Measurements from ENCODE around the gene DGCR6. TPM values are rescaled to one million over a fixed set of nuclear protein-coding genes. Genes with fewer than 3 reads are reported as not detected.
"Not testable (repeated sequence)": the region's sequence is repeated elsewhere in the genome, so short reads cannot be mapped to it uniquely, and the experiment has no call there.

Gene DGCR6
- total and polyA plus RNA-seq, 2 of the 4 experiments (the other 2 are of a cell fraction), result 0.54 to 0.58 TPM

DNA sequence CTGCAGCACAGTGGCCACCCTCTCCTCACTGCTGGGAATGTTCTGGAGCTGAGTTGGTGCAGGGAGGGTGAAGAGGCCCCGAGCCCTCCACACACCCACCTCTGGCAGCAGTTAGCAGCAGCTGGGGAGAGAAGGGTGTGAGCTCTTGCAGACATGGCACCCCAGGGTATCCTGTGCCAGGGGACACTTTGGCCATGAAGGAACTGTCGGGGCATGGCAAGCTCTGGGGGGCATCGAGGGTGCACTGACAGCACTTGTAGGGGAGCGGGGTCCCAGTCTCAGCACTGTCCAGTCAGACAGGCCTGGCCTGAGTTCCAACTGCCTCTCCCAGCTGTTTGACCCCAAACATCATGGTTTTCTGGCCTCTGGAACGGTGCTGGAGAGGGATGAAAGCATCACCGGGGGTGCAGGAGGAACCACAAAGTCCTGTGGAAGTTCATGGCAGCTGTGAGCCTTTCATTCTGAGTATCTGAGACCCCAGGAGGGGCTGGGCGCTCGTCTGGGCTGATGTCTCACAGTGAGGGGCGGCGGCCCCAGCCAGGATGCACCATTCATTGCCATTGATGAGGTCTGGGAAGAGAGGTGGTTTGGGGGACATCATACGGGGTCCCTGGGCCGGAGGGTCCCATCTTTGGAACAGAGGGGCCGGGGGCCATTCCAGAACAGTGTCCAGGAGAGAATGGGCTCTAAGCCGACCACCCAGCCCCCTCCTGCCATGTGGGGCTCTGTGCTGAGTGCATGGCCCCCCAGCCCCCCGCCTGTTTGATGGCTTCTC, 50.2 kb downstream of the DGCR6 start:
- POLR2A ChIA-PET (ENCODE audit: unreplicated experiment); H4K91ac ChIP-seq (ENCODE audit: insufficient read depth, low read depth, low read length); H3K4ac ChIP-seq (ENCODE audit: low read depth, low read length); H3K9me1 ChIP-seq (ENCODE audit: insufficient read depth, low read length); H4K20me1 ChIP-seq (ENCODE audit: insufficient read depth, low read length); H3K27me3 ChIP-seq (ENCODE audit: control insufficient read depth, insufficient read depth, low read length); H2AK9ac ChIP-seq (replicated peaks; ENCODE audit: low read depth, low read length, poor library complexity); H2AFZ ChIP-seq (replicated peaks; ENCODE audit: low read length, poor library complexity); H3K23ac ChIP-seq (ENCODE audit: low read depth, low read length); H2BK20ac ChIP-seq (ENCODE audit: low read depth, low read length); H3K4me3 ChIP-seq (ENCODE audit: insufficient read depth, low read depth, low read length); H3K9ac ChIP-seq (ENCODE audit: low read depth, low read length); H3K36me3 ChIP-seq (ENCODE audit: control insufficient read depth, insufficient read depth, low read length); H3K79me1 ChIP-seq (ENCODE audit: low read depth in 1 of 2, low read length in 2 of 2); BruUV-seq (replicated peaks); ATAC-seq (ENCODE audit: low read depth); H3K9me3 ChIP-seq (ENCODE audit: control insufficient read depth, insufficient read depth, low read length); intact Hi-C loops (cut with micrococcal nuclease); CTCF ChIA-PET; H3K27ac ChIP-seq (ENCODE audit: insufficient read depth, low read length); H4K5ac ChIP-seq (ENCODE audit: low read depth, low read length); H3K18ac ChIP-seq (ENCODE audit: low read depth, low read length); H3K4me1 ChIP-seq (ENCODE audit: control insufficient read depth, insufficient read depth, low read length); H2AK5ac ChIP-seq (ENCODE audit: low read depth, low read length); H2BK15ac ChIP-seq (ENCODE audit: low read depth, low read length); H4K8ac ChIP-seq (ENCODE audit: low read depth in 2 of 2, low read length in 2 of 2); H2BK5ac ChIP-seq (ENCODE audit: low read depth, low read length, poor library complexity, severe bottlenecking); H3K56ac ChIP-seq (ENCODE audit: extremely low read depth, insufficient read depth, low read length); H2BK120ac ChIP-seq (ENCODE audit: low read depth, low read length); dilution Hi-C loops (cut with HindIII; ENCODE audit: low sequenced_read_pairs, unreplicated experiment); H3K4me2 ChIP-seq (ENCODE audit: low read depth, low read length); DNase-seq; H3K14ac ChIP-seq (replicated peaks; ENCODE audit: low read depth, low read length): not testable (repeated sequence)
- in situ Hi-C loops (cut with MboI; ENCODE audit: low sequenced_read_pairs), result loop anchor here (25.0 kb wide), 1 partner anchor 406 kb away; no protein-coding TSS in a partner anchor
- 71% methylated on average over 2 of the region's 15 CpGs; no CpG with 5 or more reads in 1 of the 2 experiments for WGBS, 2 experiments (ENCODE audit: extremely low coverage in 2 of 2, insufficient read length in 1 of 2)

DNA sequence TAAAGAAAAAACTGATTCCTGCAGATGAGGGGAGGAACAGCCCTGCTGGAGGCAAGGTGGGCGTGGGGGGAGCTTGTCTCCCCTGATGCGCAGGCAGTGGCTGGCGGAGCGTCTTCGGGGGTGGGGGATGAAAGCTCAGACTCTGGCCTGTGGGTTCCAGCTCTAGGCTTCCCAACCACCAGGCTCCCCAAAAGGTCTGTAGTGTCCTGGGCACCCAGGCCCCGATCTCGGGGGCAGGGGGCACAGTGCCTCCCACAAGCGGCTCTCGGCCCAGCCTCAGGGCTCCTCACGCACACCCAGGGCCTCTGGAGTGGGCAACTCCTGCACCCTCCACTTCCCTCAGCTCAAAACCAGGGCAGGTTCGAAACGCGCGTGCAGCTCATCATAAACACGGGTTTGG, 50.8 kb downstream of the DGCR6 start:
- H2AK9ac ChIP-seq (replicated peaks; ENCODE audit: low read depth, low read length, poor library complexity); H3K9ac ChIP-seq (ENCODE audit: low read depth, low read length); H3K27ac ChIP-seq (ENCODE audit: insufficient read depth, low read length); ATAC-seq (ENCODE audit: low read depth); H3K4ac ChIP-seq (ENCODE audit: low read depth, low read length); dilution Hi-C loops (cut with HindIII; ENCODE audit: low sequenced_read_pairs, unreplicated experiment); H4K20me1 ChIP-seq (ENCODE audit: insufficient read depth, low read length); H3K27me3 ChIP-seq (ENCODE audit: control insufficient read depth, insufficient read depth, low read length); H4K5ac ChIP-seq (ENCODE audit: low read depth, low read length); H2BK120ac ChIP-seq (ENCODE audit: low read depth, low read length); H2AK5ac ChIP-seq (ENCODE audit: low read depth, low read length); H2BK15ac ChIP-seq (ENCODE audit: low read depth, low read length); H3K79me1 ChIP-seq (ENCODE audit: low read depth in 1 of 2, low read length in 2 of 2); POLR2A ChIA-PET (ENCODE audit: unreplicated experiment); intact Hi-C loops (cut with micrococcal nuclease); H3K36me3 ChIP-seq (ENCODE audit: control insufficient read depth, insufficient read depth, low read length); H3K4me2 ChIP-seq (ENCODE audit: low read depth, low read length); H3K56ac ChIP-seq (ENCODE audit: extremely low read depth, insufficient read depth, low read length); H2AFZ ChIP-seq (replicated peaks; ENCODE audit: low read length, poor library complexity); H3K23ac ChIP-seq (ENCODE audit: low read depth, low read length); H2BK20ac ChIP-seq (ENCODE audit: low read depth, low read length); CTCF ChIA-PET; H4K8ac ChIP-seq (ENCODE audit: low read depth in 2 of 2, low read length in 2 of 2); BruUV-seq (replicated peaks); H2BK5ac ChIP-seq (ENCODE audit: low read depth, low read length, poor library complexity, severe bottlenecking); H3K14ac ChIP-seq (replicated peaks; ENCODE audit: low read depth, low read length); H3K9me3 ChIP-seq (ENCODE audit: control insufficient read depth, insufficient read depth, low read length); H4K91ac ChIP-seq (ENCODE audit: insufficient read depth, low read depth, low read length); H3K9me1 ChIP-seq (ENCODE audit: insufficient read depth, low read length); H3K18ac ChIP-seq (ENCODE audit: low read depth, low read length); DNase-seq; H3K4me1 ChIP-seq (ENCODE audit: control insufficient read depth, insufficient read depth, low read length); H3K4me3 ChIP-seq (ENCODE audit: insufficient read depth, low read depth, low read length): not testable (repeated sequence)
- in situ Hi-C loops (cut with MboI; ENCODE audit: low sequenced_read_pairs), result loop anchor here (25.0 kb wide), 1 partner anchor 405 kb away; no protein-coding TSS in a partner anchor
- WGBS, 2 experiments (ENCODE audit: extremely low coverage in 2 of 2, insufficient read length in 1 of 2), result 34% methylated on average over 4 of the region's 15 CpGs; no CpG with 5 or more reads in 1 of the 2 experiments
